Measurements from ENCODE around the gene ADIPOR2.
"Not testable (repeated sequence)": the region's sequence is repeated elsewhere in the genome, so short reads cannot be mapped to it uniquely, and the experiment has no call there.

ADIPOR2 gene

DNA sequence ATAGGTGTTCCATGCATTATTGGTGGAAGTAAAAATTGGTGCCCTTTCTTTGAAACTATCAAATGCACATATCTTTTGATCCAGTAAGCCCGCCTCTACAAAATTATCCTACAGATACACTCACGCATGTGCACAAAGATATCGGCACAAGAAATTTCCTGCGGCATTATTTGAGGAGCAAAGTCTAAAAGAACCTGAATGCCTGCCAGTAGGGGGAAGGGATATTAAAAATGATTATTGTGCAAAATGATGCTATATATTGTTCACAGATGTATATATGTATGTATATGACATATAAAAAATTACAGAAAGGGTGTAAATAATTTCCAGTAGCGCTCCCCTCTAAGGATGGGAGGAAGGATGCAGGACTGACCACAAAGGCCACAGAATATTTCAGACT lies 24.7 kb upstream of the ADIPOR2 start:
- no peak for DNase-seq

DNA sequence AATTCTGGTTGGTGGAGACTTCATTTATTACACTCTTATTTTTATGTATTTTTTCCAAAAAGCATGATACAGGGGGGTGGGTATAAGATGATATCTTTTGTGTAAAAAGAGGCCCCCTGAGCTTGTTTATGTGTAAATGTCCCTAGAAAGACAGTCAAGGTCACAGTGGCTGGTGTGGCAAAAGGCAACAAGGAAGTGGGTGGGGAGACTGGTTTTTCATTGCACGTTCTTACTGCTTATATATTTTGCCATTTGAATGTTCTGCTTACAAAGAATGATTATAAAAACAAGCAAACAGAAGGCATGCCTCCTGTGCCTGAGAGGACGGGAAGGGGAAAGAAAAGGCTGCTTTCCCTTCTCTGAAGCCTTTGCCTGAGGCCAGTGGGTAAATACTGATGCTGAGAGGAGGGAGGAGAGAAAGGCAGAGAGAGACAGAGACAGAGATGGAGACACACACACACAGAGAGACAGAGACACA lies 24.1 kb upstream of the ADIPOR2 start:
- DNase-seq, result no peak

DNA sequence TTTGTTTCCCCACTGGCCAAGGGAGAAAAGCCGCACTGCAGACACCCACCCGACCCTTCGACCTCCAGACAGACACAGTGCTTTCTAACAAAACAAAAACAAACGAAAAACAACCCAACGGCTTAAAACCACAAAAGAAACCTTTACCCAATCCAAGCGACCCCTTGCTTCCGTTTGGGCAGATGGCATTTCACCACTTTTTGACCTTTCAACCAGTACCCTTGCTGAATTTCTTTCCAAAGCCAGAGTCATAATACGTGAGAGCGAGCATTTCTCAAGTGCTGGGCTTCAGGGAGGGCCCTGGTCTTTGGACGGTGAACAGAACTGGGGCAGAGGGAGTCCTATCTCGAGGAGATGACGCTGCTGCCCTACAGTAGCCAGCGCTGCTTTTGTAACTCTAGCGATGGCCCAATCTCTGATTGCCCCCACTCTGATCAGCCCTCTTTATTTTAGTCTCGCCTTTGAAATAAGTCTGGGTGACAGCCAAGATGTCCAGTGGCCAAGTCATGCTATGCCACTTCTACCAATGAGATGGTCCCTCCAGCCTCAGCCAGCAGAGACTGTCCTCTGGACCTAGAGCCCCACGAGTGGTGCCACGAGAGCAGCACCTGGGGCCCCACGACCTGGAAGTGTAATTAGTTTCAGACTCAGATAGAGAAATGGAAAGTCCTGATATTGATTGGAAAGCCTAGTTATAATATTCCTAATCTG lies 21.9 kb upstream of the ADIPOR2 start:
- no peak for DNase-seq

GRCh38 chr12:1670358-1671268 lies 20.3 kb upstream of the ADIPOR2 start:
- no peak for DNase-seq

GRCh38 chr12:1676043-1676442 lies 14.8 kb upstream of the ADIPOR2 start:
- no peak for DNase-seq

DNA sequence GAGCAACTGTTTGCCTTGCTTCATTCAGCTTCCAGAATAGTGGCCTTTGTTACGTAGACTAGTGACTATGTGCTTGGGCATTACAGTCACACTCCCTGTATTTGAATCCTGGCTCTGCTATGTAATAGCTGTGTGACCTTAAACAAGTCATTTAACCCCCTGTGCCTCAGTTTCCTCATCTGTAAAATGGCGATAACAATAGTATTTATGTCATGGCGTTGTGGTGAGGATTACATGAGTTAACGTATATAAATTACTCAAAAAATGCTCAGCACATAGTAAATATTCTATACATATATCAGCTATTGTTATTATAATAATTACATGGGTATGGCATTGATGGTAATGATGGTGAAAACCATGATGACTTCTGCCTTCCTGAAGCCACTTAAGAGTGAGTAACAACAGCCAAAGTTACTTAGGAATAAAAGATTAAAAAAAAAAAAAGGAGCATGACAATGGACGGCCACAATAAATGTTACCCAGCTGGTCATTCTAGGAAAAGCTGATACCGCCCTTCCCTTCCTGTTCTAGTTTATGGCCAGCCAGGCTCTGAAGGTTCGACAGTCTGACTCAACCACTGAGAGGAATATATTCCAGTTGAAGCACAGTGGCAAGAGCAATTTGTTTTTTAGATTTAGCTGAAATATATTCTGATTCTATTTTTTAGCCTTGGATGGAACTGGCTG lies 9.9 kb upstream of the ADIPOR2 start:
- no peak for DNase-seq

GRCh38 chr12:1681493-1681807 lies 9.4 kb upstream of the ADIPOR2 start:
- no peak for DNase-seq

DNA sequence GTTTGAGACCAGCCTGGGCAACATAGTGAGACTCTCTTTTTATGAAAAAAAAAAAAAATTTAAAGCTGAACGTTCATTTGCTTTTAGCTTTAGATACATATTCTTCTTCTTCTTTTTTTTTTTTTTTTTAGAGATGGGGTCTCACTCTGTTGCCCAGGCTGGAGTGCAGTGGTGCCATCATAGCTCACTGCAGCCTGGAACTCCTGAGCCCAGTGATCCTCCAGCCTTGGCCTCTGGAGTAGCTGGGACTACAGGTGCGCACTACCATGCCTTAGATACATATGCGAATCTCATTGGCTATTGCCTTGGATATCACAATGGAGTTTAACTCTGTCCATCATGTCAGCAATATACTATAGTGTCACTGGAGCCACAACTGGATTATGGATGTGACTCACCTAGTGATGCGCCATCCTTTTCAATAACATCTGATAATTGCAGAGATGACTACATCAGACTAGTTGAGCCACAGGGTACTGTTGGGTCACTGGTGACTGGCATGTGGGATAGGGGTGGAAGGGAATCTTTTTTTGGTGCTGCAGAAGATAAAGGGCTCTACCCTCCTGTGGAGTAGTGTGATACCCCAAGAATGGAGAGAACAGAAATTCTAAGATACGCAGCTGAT lies 2.7 kb upstream of the ADIPOR2 start:
- no peak for DNase-seq

DNA sequence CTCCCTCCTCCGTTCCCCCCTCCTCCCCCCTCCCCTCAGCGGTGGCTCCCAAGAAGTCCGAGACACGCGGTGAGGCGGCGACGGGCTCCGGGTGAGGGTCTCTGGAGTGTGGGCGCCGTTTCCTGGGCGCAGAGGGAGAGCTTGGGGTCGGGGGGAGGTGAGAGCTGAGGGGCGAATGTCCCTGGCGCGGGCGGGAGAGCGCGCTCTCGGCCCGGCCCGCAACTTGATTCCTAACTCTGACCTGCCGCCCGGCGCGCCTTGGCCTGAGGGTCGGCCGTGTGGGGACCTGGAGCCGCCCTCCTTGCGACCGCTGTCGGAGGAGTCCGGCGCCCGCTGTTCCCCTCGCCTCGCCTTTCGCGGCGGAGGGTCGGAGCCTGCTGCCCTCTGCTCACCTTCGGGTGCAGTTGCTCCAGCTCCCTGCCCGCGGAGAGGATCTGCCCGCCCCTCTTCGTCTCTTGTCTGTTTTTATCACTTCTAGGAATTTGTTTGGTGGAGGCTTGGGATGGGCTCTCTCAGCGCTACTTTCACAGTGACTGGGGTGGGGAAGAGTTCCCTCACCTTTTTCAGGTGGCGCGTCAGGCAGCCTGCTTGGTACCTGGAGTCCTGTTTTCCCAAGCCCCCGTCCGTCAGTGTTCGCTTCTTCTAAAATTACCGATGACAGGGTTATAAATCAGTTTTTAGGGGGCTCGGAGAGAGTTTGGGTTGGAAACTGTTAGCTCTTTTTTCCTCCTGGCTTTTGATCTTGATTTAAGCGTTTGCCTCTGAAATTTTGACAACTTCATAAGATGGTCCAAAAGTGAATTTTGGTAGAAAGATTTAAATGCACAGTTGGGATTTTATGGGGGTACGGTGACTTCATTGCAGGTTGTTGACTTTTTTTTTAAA lies 495 bp downstream of the ADIPOR2 start:
- DNase-seq, result peak; percentile 4

DNA sequence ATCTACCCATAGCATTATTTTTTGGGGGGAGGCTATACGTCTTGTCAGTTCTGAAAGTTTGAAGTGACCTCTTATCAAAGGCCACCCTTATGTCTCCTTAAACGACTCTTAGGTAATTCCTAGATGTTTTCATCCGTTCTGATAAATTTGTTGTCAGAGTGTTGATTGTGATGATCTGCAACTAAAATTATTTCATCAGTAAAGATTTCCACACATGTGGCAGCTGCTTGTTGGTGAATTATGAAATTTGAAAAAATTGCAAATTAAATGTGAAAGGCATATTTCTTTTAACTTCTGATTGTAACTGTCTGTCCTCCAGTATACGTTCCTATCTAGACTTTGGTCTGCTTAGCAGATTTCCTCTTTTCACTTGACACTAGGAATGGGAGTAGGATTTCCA lies 1.4 kb downstream of the ADIPOR2 start:
- DNase-seq, result no peak

- no peak for DNase-seq
These were observed 2.2 kb downstream of the ADIPOR2 start for GRCh38 chr12:1692895-1693610.

DNA sequence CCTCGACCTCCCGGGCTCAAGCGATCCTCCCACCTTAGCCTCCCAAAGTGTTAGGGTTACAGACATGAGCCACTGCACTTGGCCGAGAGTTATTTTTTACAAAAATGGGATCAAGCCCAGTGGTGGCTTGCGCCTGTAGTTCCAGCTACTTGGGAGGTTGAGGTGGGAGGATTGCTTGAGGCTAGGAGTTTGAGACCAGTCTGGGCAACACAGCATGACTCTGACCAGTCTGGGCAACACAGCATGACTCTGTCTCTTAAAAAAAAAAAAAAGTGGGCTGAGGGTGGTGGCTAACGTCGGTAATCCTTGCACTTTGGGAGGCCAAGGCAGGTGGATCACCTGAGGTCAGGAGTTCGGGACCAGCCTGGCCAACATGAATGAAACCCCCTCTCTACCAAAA lies 4.2 kb downstream of the ADIPOR2 start:
- not testable (repeated sequence) for DNase-seq

GRCh38 chr12:1695886-1696670 lies 5.2 kb downstream of the ADIPOR2 start:
- no peak for DNase-seq

GRCh38 chr12:1696800-1697199 lies 5.9 kb downstream of the ADIPOR2 start:
- no peak for DNase-seq

DNA sequence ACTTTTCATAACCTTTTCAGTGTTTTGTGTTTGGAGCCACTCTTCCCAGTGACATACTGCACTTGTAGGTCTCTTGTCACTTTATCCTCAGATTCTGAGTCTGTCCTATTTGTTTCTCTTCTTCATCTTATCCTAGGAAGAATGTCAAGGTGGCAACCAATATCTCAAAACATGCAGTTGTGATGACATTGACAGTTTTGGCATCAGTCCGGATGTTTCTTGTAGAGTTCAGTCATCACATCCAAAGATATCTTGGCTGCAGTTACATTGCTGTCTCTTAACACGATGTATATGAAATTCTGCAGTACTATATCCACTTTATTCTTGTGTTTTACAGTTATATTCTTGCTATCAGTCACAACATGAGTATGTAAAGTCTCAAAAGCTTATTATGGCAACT lies 6.4 kb downstream of the ADIPOR2 start:
- no peak for DNase-seq

DNA sequence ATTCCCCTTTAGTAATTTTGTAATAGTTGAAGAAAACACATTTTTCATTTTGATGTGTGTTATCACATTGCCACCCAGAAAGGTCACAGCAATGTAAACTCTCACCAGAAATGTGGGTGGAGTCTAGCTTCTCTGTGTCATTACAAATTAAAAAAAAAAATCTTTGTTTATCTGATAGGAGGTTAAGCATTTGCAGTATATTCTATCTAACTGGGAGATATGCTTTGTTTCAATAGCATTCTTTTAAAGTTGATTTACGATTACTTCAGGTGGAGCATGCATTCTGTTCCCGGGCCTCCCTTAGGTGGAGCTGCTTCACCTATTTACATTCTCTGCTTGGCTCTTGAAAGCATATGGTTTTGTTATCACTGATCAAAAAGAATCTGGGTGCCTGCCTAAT lies 7.8 kb downstream of the ADIPOR2 start:
- DNase-seq, result no peak

GRCh38 chr12:1702713-1703112 lies 11.8 kb downstream of the ADIPOR2 start:
- no peak for DNase-seq

DNA sequence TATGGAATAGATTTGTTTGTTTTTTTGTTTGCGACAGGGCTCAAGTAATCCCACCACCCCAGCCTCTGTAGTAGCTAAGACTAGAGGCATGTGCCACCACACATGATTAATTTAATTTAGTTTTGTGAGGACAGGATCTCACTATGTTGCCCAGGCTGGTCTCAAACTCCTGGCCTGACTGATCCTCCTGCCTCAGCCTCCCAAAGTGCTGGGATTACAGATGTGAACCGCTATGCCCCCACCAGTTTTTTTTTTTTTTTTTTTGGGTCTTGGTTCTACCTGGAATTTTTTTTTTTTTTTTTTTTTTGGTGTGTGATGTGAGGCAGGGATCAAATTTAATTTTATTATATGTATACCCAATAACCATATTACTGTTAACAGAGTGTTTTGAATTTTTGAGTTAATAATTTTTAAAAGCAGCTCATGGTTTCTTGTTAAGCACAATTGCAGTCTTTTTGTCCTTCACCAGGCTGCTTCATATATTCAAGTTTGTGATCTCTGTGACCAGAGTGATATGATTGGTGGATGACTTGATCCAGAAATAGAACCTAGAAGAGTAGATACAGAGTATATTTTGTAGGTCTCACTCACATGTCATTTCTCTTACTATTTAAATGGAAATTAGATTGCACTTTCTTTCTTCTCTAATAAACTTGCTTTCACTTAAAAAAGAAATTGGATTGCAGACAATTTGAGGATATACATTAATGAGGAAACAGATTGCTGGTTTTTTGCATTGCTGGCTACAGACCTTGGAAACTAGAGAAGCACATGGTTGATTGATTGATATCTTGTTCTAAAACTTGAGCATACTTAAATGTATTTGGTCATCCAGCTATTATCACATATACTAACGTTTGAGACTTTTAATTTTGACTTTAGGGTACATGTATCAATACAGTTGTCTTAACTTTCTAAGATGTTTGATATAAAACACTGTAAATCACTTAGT lies 13.2 kb downstream of the ADIPOR2 start:
- no peak for DNase-seq

Measured in activated effector memory CD4-positive, alpha-beta T cell treated with Interleukin-2 at 50 U/mL for 16 hours (primary cell).